ENCODE results near the gene TMEM18.

The TMEM18 gene

GRCh38 chr2:621303-622099 lies 55.7 kb downstream of the TMEM18 start:
- H3K4me3 ChIP-seq (replicated peaks; ENCODE audit: low read depth, low read length) = no peak overlapping the region
- no peak for TF ChIP-seq CTCF (IDR thresholded peaks at IDR 0.05; ENCODE audit: low read length, missing control alignments)
- no peak for DNase-seq (ENCODE audit: low read depth)

DNA sequence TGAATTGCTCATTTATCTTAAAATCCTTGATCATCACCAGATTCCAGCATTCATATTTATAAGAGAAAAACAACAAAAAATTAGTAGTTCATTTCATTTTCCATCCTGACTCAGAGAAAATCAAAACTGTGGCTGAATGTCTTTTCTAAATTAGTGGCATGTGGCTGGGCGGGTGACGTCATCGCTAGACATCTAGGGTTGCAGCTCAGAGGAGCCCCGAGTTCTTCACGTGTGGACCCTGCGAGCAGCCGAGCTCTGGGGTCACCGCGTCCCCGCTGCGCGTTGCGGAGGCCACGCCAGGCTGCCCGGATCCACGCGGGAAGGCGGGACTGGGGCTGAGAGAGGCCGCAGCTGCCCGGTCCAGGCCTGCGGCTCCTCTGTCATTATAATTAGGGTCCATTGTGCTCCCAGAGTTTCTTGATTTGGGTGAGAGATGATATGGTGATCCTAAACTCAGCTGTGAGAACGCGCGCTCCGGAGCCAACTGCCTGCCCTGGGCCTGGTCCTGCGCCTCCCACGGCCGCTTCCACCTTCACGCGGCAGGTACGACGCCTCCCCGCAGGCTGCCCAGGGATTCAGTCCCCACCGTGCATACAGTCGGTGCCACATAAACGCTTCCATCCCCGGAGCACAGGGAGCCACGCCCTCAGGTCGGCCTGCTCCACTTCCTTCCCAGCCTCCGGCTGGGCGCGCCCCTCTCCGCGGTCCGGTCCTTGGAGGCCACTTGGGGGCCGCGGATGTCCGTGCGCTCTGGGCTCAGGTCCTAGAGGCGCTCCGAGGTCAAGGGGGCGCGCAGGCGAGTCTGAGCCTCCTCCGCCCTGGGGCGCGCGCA lies 56.5 kb downstream of the TMEM18 start:
- no peak for DNase-seq (ENCODE audit: low read depth)
- no peak overlapping the region for H3K4me3 ChIP-seq (replicated peaks; ENCODE audit: low read depth, low read length)
- no peak for TF ChIP-seq CTCF (IDR thresholded peaks at IDR 0.05; ENCODE audit: low read length, missing control alignments)

DNA sequence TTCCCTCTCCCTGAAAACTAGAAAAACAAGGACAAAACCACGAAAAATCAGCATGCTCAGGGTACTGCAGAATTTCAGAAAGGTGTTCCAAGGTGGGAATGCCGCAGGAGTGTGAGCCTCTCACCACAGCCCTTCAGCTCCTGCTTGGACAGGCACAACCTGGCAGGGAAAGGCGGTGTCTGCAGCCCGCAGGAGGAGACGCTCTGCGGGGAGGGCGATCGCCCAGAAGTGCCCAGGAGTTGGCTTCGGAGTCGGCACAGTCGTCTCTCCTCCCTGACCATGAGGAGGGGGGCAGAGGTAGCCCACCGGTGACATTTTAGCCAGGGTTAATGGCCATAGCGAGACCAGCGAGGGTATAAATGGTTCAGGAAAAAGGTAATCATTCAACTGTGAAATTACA lies 57.2 kb downstream of the TMEM18 start:
- DNase-seq (ENCODE audit: low read depth) = no peak
- TF ChIP-seq CTCF (IDR thresholded peaks at IDR 0.05; ENCODE audit: low read length, missing control alignments) = no peak
- no peak overlapping the region for H3K4me3 ChIP-seq (replicated peaks; ENCODE audit: low read depth, low read length)

DNA sequence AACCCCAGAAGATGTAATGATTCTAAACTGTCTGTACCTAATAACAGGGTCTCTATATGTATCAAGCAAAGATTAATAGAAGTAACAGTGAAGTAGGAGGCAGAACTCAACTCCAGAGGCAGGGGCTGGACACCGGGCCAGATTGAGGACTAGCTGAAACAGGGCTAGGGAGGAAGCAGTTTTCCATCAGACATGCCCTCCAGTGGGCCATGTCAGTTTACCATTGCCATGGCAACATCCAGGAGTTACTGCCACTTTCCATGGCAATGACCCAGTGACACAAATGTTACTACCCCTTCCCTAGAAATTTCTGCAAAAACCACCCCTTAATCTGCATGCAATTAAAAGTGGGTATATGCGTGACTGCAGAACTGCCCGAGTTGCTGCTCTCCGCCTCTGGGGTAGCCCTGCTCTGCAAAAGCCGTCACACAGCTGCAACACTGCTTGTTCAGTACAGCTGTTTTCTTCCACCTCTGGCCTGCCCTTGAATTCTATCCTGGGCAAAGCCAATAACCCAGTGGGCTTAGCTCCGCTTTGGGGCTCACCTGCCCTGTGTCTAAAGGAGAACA lies 58.7 kb downstream of the TMEM18 start:
- no peak for DNase-seq (ENCODE audit: low read depth)
- H3K4me3 ChIP-seq (replicated peaks; ENCODE audit: low read depth, low read length) = no peak overlapping the region
- no peak for TF ChIP-seq CTCF (IDR thresholded peaks at IDR 0.05; ENCODE audit: low read length, missing control alignments)

GRCh38 chr2:618005-618404 lies 59.2 kb downstream of the TMEM18 start:
- DNase-seq (ENCODE audit: low read depth) = no peak
- no peak overlapping the region for H3K4me3 ChIP-seq (replicated peaks; ENCODE audit: low read depth, low read length)
- TF ChIP-seq CTCF (IDR thresholded peaks at IDR 0.05; ENCODE audit: low read length, missing control alignments) = no peak
